ENCODE results near the gene FOXL2NB. TPM values are rescaled to one million over a fixed set of nuclear protein-coding genes. Genes with fewer than 3 reads are reported as not detected.
A peak's percentile ranks its signal among the peaks of the same experiment; 100 is the strongest.

Gene FOXL2NB
- total RNA-seq, 1 experiment from 2014 or later = 0.35 TPM

GRCh38 chr3:138933068-138933668 lies 13.8 kb upstream of the FOXL2NB start:
- no peaks in the 10 kb centered on the region for H3K9me3 Mint-ChIP-seq (ENCODE audit: low read depth, unreplicated experiment)
- no peak overlapping the region for H3K4me3 Mint-ChIP-seq (ENCODE audit: low read depth, unreplicated experiment)
- no peak overlapping the region for H3K27ac Mint-ChIP-seq (ENCODE audit: unreplicated experiment)
- H3K27me3 Mint-ChIP-seq (ENCODE audit: unreplicated experiment) = peaks cover 49% of the 10 kb centered on the region
- BruUV-seq (replicated peaks) = no TSS peak
- no peak for TF ChIP-seq CTCF (IDR thresholded peaks at IDR 0.05; ENCODE audit: unreplicated experiment)
- H3K4me1 Mint-ChIP-seq (ENCODE audit: low read depth, unreplicated experiment) = peaks cover 41% of the 10 kb centered on the region
- intact Hi-C loops (cut with micrococcal nuclease; ENCODE audit: unreplicated experiment) = no loop called here
- CTCF ChIA-PET = interaction anchor here (0.6 to 2.1 kb wide), 5 partner anchors 10 to 47 kb away, joined by 3 to 6 read pairs (median 5); no protein-coding TSS in a partner anchor
- H3K36me3 Mint-ChIP-seq (ENCODE audit: insufficient read depth, unreplicated experiment) = peaks cover 18% of the 10 kb centered on the region
- no peak for DNase-seq

- Mint-ChIP-seq H3K4me1 (ENCODE audit: low read depth, unreplicated experiment) (peaks cover 47% of the 10 kb centered on the region), H3K27me3 (ENCODE audit: unreplicated experiment) (peaks cover 58% of the 10 kb centered on the region), H3K27ac (ENCODE audit: unreplicated experiment) (no peak overlapping the region), H3K36me3 (ENCODE audit: insufficient read depth, unreplicated experiment) (peaks cover 18% of the 10 kb centered on the region), H3K9me3 (ENCODE audit: low read depth, unreplicated experiment) (no peaks in the 10 kb centered on the region), H3K4me3 (ENCODE audit: low read depth, unreplicated experiment) (no peak overlapping the region)
- intact Hi-C loops (cut with micrococcal nuclease; ENCODE audit: unreplicated experiment) = no loop called here
- BruUV-seq (replicated peaks) = no TSS peak
- CTCF ChIA-PET = interaction anchor here (0.8 to 2.1 kb wide), 3 partner anchors 11 to 178 kb away, joined by 3 to 5 read pairs (median 5); no protein-coding TSS in a partner anchor
- no peak for TF ChIP-seq CTCF (IDR thresholded peaks at IDR 0.05; ENCODE audit: unreplicated experiment)
- no peak for DNase-seq
Measured at GRCh38 chr3:138933981-138934691, 12.9 kb upstream of the FOXL2NB start.

GRCh38 chr3:138935505-138935862 lies 11.5 kb upstream of the FOXL2NB start:
- Mint-ChIP-seq H3K4me1 (ENCODE audit: low read depth, unreplicated experiment) (peaks cover 47% of the 10 kb centered on the region), H3K9me3 (ENCODE audit: low read depth, unreplicated experiment) (no peaks in the 10 kb centered on the region), H3K27me3 (ENCODE audit: unreplicated experiment) (peaks cover 67% of the 10 kb centered on the region), H3K36me3 (ENCODE audit: insufficient read depth, unreplicated experiment) (peaks cover 18% of the 10 kb centered on the region), H3K27ac (ENCODE audit: unreplicated experiment) (no peak overlapping the region), H3K4me3 (ENCODE audit: low read depth, unreplicated experiment) (peak overlapping the region; percentile 90)
- no peak for TF ChIP-seq CTCF (IDR thresholded peaks at IDR 0.05; ENCODE audit: unreplicated experiment)
- CTCF ChIA-PET = interaction anchor here (0.6 to 2.1 kb wide), 32 partner anchors 10 to 627 kb away, joined by 3 to 50 read pairs (median 4); partner anchors contain the start of genes ESYT3, FOXL2, FOXL2NB and MRAS
- intact Hi-C loops (cut with micrococcal nuclease; ENCODE audit: unreplicated experiment) = loop anchor here (5.0 kb wide), 1 partner anchor 267 kb away; no protein-coding TSS in a partner anchor
- BruUV-seq (replicated peaks) = no TSS peak
- no peak for DNase-seq

GRCh38 chr3:138935863-138936740 lies 10.9 kb upstream of the FOXL2NB start:
- no TSS peak for BruUV-seq (replicated peaks)
- peak overlapping the region; percentile 90 for H3K4me3 Mint-ChIP-seq (ENCODE audit: low read depth, unreplicated experiment)
- CTCF ChIA-PET = interaction anchor here (0.6 to 1.7 kb wide), 50 partner anchors 9 to 999 kb away, joined by 3 to 50 read pairs (median 4); partner anchors contain the start of genes CEP70, CLSTN2, ESYT3 and FOXL2
- peak; percentile 99 for TF ChIP-seq CTCF (IDR thresholded peaks at IDR 0.05; ENCODE audit: unreplicated experiment)
- H3K36me3 Mint-ChIP-seq (ENCODE audit: insufficient read depth, unreplicated experiment) = peaks cover 18% of the 10 kb centered on the region
- no peaks in the 10 kb centered on the region for H3K9me3 Mint-ChIP-seq (ENCODE audit: low read depth, unreplicated experiment)
- DNase-seq = peak; percentile 94
- H3K27ac Mint-ChIP-seq (ENCODE audit: unreplicated experiment) = no peak overlapping the region
- H3K4me1 Mint-ChIP-seq (ENCODE audit: low read depth, unreplicated experiment) = peaks cover 47% of the 10 kb centered on the region
- peaks cover 67% of the 10 kb centered on the region for H3K27me3 Mint-ChIP-seq (ENCODE audit: unreplicated experiment)
- intact Hi-C loops (cut with micrococcal nuclease; ENCODE audit: unreplicated experiment) = loop anchor here (1.0 to 5.0 kb wide), 2 partner anchors 266 to 393 kb away; no protein-coding TSS in a partner anchor
